Ishikawa (cell line): Measurements from ENCODE around the gene LIPN.
A peak's percentile ranks its signal among the peaks of the same experiment; 100 is the strongest.

Experiments
- CREB1 ChIP-seq: IDR thresholded peaks from 2 replicates; pipeline ENCODE4 v1.6.1; 2012; ENCODE audit warnings: low read depth
- EP300 ChIP-seq: IDR thresholded peaks from 2 replicates; pipeline ENCODE4 v1.6.1; 2012; ENCODE audit warnings: borderline replicate concordance
- NFIC ChIP-seq: IDR thresholded peaks from 2 replicates; pipeline ENCODE4 v1.6.1; 2012
- TAF1 ChIP-seq: IDR thresholded peaks from 2 replicates; pipeline ENCODE4 v1.6.1; 2012; ENCODE audit warnings: low read depth, mild to moderate bottlenecking
- YY1 ChIP-seq: IDR thresholded peaks from 2 replicates; pipeline ENCODE4 v1.6.1; 2012; ENCODE audit warnings: low read depth
- TF ChIP-seq, protein P1 (sequence below): IDR thresholded peaks from 2 replicates; pipeline ENCODE4 v1.6.1; 2012
- TF ChIP-seq, protein P2 (sequence below): IDR thresholded peaks from 2 replicates; pipeline ENCODE4 v1.6.1; 2012; ENCODE audit warnings: low read depth, mild to moderate bottlenecking
- TF ChIP-seq, protein P3 (sequence below): IDR thresholded peaks from 2 replicates; pipeline ENCODE4 v1.6.1; 2012

DNA sequence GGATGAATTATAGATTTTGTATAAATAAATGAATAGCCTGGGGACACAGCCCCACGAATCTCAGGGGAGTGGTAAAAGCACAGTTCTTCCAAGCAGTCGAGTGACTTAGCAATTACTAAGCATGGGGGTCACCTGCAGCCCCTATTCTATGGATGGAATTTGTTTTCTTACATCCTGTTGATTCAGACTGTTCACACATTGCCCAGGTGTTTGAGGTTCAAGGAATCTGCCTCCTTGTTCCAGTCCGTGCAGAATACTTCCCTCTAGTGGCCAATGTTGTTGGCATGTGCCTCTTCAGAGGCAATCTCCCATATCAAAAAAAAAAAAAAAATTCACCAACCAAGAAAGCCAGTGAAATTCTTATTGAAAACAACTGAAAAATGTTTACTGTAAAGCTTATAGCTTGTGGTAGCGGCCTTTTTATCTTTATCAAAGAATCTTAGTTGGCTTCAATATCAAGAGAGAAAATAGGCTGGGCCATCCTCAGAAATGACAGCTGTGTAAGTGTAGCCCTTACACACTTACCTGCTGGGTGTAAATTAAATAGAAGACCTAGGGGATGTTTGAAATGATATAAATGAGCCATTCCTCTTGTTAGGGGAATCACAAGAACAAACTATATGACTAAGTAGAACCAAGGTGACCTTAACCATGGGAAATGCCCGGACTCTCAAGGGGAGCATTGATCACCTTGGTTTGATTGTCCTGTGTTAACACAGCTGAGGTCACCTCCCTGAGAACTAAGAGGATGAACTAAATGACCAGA lies 50.6 kb downstream of the LIPN start:
- TF ChIP-seq CREB1 (no peak), EP300 (no peak), YY1 (no peak), NFIC (peak; percentile 42; the same call in 1 of the 2 replicates), TAF1 (no peak)
- TF ChIP-seq, protein P1, sequence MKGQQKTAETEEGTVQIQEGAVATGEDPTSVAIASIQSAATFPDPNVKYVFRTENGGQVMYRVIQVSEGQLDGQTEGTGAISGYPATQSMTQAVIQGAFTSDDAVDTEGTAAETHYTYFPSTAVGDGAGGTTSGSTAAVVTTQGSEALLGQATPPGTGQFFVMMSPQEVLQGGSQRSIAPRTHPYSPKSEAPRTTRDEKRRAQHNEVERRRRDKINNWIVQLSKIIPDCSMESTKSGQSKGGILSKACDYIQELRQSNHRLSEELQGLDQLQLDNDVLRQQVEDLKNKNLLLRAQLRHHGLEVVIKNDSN = no peak
- TF ChIP-seq, protein P2, sequence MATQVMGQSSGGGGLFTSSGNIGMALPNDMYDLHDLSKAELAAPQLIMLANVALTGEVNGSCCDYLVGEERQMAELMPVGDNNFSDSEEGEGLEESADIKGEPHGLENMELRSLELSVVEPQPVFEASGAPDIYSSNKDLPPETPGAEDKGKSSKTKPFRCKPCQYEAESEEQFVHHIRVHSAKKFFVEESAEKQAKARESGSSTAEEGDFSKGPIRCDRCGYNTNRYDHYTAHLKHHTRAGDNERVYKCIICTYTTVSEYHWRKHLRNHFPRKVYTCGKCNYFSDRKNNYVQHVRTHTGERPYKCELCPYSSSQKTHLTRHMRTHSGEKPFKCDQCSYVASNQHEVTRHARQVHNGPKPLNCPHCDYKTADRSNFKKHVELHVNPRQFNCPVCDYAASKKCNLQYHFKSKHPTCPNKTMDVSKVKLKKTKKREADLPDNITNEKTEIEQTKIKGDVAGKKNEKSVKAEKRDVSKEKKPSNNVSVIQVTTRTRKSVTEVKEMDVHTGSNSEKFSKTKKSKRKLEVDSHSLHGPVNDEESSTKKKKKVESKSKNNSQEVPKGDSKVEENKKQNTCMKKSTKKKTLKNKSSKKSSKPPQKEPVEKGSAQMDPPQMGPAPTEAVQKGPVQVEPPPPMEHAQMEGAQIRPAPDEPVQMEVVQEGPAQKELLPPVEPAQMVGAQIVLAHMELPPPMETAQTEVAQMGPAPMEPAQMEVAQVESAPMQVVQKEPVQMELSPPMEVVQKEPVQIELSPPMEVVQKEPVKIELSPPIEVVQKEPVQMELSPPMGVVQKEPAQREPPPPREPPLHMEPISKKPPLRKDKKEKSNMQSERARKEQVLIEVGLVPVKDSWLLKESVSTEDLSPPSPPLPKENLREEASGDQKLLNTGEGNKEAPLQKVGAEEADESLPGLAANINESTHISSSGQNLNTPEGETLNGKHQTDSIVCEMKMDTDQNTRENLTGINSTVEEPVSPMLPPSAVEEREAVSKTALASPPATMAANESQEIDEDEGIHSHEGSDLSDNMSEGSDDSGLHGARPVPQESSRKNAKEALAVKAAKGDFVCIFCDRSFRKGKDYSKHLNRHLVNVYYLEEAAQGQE = no peak
- TF ChIP-seq, protein P3, sequence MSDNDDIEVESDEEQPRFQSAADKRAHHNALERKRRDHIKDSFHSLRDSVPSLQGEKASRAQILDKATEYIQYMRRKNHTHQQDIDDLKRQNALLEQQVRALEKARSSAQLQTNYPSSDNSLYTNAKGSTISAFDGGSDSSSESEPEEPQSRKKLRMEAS = peak; percentile 49
